Measurements from ENCODE around the gene ABO. TPM values are rescaled to one million over a fixed set of nuclear protein-coding genes. Genes with fewer than 3 reads are reported as not detected.
"Not testable (repeated sequence)": the region's sequence is repeated elsewhere in the genome, so short reads cannot be mapped to it uniquely, and the experiment has no call there.

Gene ABO
- total RNA-seq, 1 experiment from 2014 or later = not detected

DNA sequence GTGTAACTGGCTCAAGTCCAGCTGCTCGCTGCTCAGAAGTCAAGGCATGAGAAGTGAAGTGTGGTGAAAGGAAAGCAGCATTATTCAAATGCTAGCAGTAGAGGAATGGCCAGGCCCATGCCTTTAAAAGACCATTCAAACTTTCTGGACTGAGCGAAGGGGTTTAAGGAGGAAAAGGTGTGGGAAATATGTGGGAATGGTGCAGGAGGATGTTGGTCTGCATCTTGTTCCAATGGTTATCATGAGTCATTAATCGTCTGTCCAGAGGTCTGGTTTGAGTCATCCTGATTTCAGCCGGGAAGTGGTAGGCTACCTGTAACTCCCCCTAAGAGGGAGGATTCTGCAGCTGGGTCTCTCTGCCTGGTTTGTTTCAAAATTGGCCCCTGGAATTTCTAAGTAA lies 60.7 kb downstream of the ABO start:
- in situ Hi-C loops (cut with HindIII; ENCODE audit: low sequenced_read_pairs); DNase-seq (ENCODE audit: low spot score): not testable (repeated sequence)

DNA sequence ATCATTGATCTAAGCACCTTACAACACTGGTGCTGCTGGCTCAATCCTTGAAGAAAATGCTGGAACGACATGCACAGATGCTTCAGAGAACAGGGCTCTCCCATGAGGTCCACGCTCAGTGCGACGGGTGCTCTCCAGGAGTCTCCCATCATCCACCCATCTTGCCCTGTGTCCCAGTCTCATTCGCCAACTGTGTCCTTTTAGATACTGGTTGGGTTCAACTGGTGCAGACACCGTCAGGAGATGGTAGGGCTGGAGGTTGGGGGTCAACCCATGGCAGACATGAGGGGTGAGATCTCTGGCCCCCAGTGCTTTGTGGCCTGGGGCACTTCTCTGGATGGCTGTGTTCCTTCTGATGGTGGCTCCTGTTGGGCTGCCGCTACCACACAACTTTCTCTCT lies 64.4 kb downstream of the ABO start:
- no peak for DNase-seq (ENCODE audit: low spot score)
- in situ Hi-C loops (cut with HindIII; ENCODE audit: low sequenced_read_pairs) = no loop called here

DNA sequence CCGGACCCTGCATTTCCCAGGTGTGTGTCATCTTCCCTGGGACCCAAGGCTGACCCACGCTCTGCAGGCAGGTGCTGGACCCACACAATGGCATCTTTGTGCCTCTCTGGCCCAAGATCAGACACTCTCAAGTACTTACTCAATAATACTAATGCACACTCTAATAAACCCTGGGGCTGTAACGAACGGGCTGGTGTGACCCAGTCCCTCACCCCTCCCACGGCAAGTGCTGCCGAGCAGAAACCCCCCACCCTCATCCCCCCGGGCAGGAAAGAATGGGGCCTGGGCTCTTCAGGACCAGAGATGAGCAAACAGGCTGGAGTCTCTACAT lies 64.8 kb downstream of the ABO start:
- in situ Hi-C loops (cut with HindIII; ENCODE audit: low sequenced_read_pairs) = no loop called here
- DNase-seq (ENCODE audit: low spot score) = no peak

DNA sequence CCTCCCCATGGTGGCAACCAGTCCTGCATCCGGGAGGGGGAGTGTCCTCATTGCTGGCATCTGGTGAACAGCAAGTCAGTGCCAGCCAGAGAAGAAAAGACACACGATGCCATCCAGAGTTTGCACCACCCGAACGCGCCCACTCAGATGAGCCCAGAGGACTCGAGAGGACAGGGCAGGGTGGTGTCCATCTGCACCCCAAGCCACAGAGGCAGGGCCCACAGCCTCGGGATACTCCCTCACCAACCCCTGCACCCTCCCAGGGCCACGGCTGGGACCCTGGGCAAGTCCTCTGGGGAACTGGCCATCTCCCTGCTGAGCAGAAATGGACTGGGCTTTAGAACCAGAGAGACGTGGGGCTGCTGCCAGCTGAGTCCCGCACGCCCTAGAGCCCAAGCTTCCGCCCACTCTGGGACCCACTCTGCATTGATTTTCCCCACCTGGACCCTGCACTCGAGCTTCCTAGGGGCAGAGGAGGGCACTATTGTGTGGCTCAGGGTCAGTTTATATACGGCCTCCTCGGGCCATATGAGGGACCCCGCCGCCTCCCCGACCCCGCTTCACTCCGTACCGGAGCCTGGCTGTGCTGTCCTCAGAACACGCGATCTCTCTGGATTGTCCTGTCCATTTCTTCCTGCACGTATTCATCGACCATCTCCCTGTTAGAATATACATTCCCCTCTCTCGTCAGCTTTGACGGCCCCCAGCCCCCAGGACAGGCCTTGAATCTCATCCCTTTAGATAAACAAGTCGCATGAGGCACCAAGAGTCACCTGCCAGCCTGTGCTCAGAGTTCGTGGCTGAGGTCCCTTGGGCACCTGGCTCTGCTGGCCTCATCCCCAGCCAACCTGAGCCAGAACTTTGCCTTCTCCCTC lies 65.4 kb downstream of the ABO start:
- in situ Hi-C loops (cut with HindIII; ENCODE audit: low sequenced_read_pairs) = not testable (repeated sequence)

DNA sequence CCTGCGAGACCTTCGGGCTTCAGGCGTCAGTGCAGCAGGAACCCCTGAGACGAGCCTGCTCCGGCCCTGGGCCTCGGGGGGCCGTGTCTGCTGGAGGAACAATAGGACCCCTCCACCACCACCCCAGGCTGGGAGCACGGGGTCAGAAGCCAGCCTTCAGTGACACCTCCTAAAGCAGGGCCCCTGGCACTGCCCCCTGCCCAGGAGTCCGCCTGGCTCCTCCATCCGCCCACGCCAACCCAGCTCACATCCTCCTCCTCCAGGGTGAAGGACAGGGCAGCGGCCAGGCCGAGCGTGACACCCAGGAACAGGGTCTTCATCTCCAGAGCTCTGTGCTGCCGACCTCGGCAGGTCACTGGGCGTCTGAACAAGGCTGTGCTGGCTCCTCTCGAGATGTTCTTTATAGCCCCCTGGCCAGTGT lies 66.1 kb downstream of the ABO start, which contains the start of gene OBP2B:
Gene OBP2B, minus strand, starts transcription at position 371 of the 421 bp plus-strand sequence. Its CDS starts 51 bp downstream, at position 320.
- in situ Hi-C loops (cut with HindIII; ENCODE audit: low sequenced_read_pairs); DNase-seq (ENCODE audit: low spot score): not testable (repeated sequence)

More for the DNA sequence above, 65.4 kb downstream of the ABO start:
- DNase-seq (ENCODE audit: low spot score) = not testable (repeated sequence)

DNA sequence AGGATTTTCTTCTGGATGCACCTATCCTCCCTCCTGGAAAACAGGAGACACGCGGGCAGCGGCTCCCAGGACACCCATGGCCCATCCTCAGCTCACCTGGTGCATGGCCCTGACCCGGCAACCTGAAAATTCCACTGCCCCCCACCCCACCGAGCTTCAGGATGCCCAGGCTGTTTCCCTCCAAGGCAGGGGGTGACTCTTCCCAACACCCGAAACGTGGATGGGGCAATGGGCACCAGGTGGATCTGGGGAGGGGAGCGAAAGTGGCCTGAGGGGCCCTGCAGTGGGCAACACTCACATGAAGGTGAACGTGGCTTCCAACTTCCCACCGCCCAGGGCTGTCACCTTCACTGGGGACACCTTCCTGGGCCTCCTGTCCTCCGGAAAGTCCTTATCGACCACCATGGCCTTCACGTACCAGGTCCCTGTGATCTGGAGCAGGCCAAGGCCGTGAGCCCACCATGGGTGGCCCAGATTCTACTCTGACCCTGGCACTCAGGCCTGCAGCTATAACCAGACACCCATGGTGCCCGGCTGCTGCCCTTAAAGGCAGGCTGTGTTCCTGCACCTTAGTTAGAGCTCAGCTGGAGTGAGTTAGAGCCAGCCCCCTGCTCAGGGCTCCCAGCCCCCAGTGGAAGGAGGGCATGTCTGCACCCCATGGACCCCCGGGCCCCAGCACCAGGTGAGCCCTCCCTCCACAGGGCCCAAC lies 66.7 kb downstream of the ABO start:
- in situ Hi-C loops (cut with HindIII; ENCODE audit: low sequenced_read_pairs); DNase-seq (ENCODE audit: low spot score): not testable (repeated sequence)

DNA sequence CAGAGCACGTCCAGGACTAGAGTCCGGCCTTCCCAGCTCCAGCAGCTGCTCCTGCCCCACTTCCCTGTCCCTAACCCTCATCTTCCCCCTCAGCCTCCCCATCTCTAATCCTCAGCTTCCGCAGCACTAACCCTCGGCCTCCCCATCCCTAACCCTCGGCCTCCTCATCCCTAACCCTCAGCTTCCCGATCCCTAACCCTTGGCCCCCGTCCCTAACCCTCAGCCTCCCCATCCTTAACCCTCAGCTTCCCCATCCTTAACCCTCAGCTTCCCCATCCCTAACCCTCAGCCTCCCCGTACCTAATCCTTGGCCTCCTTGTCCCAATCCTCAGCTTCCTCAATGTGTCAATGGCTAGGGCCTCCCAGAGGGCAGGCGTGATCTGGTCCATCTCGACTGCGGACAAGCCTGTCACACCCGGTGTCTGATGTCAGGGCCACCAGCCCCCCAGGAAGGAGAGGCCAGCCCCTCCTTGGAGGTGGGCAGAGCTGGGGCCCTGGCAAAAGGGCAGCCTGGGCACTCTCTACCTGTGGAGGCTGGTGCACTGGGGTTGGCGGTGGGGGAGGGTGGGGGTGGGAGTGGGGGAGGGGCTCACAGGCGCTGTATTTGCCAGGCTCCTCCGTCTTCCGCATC lies 67.3 kb downstream of the ABO start:
- in situ Hi-C loops (cut with HindIII; ENCODE audit: low sequenced_read_pairs) = no loop called here

DNA sequence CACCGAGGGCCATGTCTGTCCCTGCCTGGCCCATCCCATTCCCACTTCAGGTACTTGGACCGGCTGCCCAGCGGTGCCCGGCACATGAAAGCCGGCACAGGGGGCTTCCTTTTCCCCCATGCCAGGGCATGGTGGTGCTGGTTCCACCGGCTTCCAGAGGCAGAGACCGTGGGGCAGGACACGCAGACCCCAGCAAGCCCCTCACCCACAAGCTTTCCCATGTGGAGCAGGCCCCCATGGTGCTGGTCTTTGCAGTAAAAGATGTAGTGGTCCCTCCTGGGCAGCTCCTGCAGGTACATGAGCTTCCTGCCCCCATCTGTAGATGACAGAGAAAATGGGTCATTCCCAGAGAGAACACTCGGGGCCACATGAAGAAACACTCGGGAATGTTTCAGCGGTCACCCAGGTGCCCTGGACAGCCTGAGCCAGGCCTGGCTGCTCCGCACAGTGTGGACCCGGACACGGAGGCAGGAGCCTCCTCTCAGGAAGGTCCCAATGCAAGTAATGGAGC lies 67.9 kb downstream of the ABO start:
- no peak for DNase-seq (ENCODE audit: low spot score)
- in situ Hi-C loops (cut with HindIII; ENCODE audit: low sequenced_read_pairs) = no loop called here

More for the DNA sequence above, 67.3 kb downstream of the ABO start:
- no peak for DNase-seq (ENCODE audit: low spot score)

DNA sequence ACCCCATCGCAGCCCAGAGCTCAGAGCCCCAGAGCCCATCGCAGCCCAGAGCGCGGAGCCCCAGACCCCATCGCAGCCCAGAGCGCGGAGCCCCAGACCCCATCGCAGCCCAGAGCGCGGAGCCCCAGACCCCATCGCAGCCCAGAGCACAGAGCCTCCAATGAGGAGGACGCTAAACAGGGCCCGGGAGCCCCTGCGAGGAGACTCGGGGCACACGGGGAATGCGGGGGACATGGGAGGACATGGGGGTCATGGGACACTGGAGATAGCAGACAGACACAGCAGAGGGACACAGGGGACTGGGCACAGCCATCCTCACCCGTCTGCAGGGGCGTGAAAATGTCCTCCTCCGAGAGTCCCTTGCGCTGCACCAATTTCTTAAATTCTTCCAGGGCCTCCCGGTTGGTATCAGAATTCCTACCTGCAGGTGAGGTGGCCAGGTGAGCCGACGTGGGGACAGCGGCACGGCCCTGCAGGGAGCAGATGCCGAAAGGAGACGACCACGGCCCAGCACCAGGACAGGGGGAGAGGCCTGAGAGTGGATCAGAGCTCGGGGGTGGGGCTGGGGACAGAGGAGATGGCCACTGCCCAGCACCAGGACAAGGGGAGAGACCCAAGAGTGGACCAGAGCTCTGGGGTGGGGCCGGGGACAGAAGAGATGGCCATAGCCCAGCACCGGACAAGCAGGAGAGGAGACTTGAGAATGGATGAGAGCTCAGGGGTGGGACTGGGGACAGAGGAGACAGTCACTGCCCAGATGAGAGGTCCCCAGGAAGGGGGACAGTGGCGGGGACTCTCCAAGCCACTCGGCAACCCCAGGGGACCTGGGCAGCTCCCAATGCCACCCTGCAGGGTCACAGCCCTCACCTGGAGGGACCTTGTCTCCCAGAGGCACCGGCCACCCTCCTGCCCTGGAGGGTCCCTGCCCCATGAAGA lies 68.7 kb downstream of the ABO start:
- in situ Hi-C loops (cut with HindIII; ENCODE audit: low sequenced_read_pairs) = no loop called here
- DNase-seq (ENCODE audit: low spot score) = no peak

DNA sequence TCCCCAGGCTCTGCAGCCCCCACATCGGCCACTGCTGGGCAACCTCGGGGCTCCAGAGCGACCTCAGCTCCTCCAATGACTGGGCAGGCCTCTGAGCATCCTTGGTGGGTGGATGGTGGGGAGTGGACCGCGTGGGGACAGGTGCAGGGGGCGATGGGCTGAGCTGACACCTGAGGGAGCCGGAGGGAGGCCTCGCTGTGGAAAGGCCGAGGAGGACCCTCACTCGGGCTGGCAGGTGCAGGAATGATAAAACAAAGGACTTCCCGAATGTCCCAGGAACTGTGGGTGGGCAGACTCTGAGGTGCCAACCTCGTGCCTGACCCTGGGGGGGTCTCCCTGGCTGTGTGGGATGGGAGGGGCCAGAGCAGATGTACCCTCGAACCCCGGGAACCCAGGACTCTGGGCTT lies 69.5 kb downstream of the ABO start:
- DNase-seq (ENCODE audit: low spot score); in situ Hi-C loops (cut with HindIII; ENCODE audit: low sequenced_read_pairs): not testable (repeated sequence)

Other genes with a start within 250 kb of the ABO start
- gene GTF3C5, start 244.2 kb downstream of the ABO start, total RNA-seq (2014; rRNA removed; shearing (Covaris generic)) = 96.1 and 101 TPM in 2 replicates
- 0.31 and 0.92 TPM in 2 replicates for gene CEL, start 213.2 kb downstream of the ABO start, total RNA-seq (2014; rRNA removed; shearing (Covaris generic))
- gene RALGDS, start 154.0 kb downstream of the ABO start, total RNA-seq (2014; rRNA removed; shearing (Covaris generic)) = 21.7 and 29.8 TPM in 2 replicates
- not detected in 2 replicates for gene GBGT1, start 111.3 kb downstream of the ABO start, total RNA-seq (2014; rRNA removed; shearing (Covaris generic))
- not detected in 2 replicates for gene OBP2B, start 66.0 kb downstream of the ABO start, total RNA-seq (2014; rRNA removed; shearing (Covaris generic))
- 23.3 and 40.6 TPM in 2 replicates for gene SURF6, start 61.0 kb upstream of the ABO start, total RNA-seq (2014; rRNA removed; shearing (Covaris generic))
- 27.4 and 28.2 TPM in 2 replicates for gene MED22, start 72.9 kb upstream of the ABO start, total RNA-seq (2014; rRNA removed; shearing (Covaris generic))
- 3,218 and 3,629 TPM in 2 replicates for gene RPL7A, start 73.0 kb upstream of the ABO start, total RNA-seq (2014; rRNA removed; shearing (Covaris generic))
- 33.8 and 51.7 TPM in 2 replicates for gene SURF1, start 81.3 kb upstream of the ABO start, total RNA-seq (2014; rRNA removed; shearing (Covaris generic))
- 32.3 and 47.5 TPM in 2 replicates for gene SURF2, start 81.3 kb upstream of the ABO start, total RNA-seq (2014; rRNA removed; shearing (Covaris generic))
- gene SURF4, start 100.9 kb upstream of the ABO start, total RNA-seq (2014; rRNA removed; shearing (Covaris generic)) = 333 and 361 TPM in 2 replicates
- 0.37 and 1.1 TPM in 2 replicates for gene STKLD1, start 101.2 kb upstream of the ABO start, total RNA-seq (2014; rRNA removed; shearing (Covaris generic))
- 25.0 and 38.8 TPM in 2 replicates for gene REXO4, start 142.8 kb upstream of the ABO start, total RNA-seq (2014; rRNA removed; shearing (Covaris generic))
- 1.4 and 2.3 TPM in 2 replicates for gene ADAMTS13, start 147.2 kb upstream of the ABO start, total RNA-seq (2014; rRNA removed; shearing (Covaris generic))
- gene CACFD1, start 184.8 kb upstream of the ABO start, total RNA-seq (2014; rRNA removed; shearing (Covaris generic)) = 23.2 and 26.1 TPM in 2 replicates
- 5.5 and 6.8 TPM in 2 replicates for gene SLC2A6, start 203.9 kb upstream of the ABO start, total RNA-seq (2014; rRNA removed; shearing (Covaris generic))
- gene MYMK, start 249.8 kb upstream of the ABO start, total RNA-seq (2014; rRNA removed; shearing (Covaris generic)) = 0.64 TPM in 1 of 2 replicates, not detected in the other

Data from G401 (cell line).